Stimulated activated CD4-positive, alpha-beta T cell treated with anti-CD3 and anti-CD28 coated beads, Interleukin-4, amount 100 ng/mL, for 48 hours (primary cell): ENCODE data around the gene PBX3.
"Not testable (repeated sequence)": the region's sequence is repeated elsewhere in the genome, so short reads cannot be mapped to it uniquely, and the experiment has no call there.

Experiments used
- DNase-seq, 2 donors: peaks; one replicate each; pipeline ENCODE4 v3.0.0-alpha.2; 2020; ENCODE audit warnings: low read depth in 2 of 2

Gene PBX3

DNA sequence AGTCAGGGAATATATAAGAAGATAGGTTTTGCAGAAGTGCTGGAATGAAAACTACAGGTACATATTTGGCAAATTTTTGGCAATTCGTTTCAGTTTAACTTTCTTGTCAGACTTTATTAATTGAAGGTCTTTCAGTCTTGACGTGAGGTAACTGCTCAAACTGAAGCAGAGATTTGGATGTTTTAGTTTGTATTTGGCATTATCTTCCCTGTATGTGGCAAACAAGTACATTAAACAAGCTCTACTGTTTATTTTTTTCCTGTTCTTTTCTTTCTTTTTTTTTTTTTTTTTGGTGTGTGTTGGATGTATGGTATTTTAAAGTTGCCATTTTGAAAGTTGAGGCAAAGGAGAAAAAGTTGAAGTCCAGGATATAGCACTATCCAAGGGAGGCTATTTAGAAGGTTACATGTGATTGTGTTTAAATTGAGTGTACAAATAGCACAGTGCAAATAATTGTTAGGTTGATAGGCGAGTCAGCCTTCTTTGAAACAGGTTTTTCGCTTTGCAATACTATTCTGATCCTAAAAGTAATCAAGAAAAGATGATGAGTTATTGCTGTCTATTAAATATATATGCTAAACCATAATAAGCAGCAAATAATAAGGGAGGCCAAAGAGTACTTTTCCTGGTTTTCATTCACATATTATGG lies 2.2 kb downstream of the PBX3 start:
- DNase-seq: no peak

DNA sequence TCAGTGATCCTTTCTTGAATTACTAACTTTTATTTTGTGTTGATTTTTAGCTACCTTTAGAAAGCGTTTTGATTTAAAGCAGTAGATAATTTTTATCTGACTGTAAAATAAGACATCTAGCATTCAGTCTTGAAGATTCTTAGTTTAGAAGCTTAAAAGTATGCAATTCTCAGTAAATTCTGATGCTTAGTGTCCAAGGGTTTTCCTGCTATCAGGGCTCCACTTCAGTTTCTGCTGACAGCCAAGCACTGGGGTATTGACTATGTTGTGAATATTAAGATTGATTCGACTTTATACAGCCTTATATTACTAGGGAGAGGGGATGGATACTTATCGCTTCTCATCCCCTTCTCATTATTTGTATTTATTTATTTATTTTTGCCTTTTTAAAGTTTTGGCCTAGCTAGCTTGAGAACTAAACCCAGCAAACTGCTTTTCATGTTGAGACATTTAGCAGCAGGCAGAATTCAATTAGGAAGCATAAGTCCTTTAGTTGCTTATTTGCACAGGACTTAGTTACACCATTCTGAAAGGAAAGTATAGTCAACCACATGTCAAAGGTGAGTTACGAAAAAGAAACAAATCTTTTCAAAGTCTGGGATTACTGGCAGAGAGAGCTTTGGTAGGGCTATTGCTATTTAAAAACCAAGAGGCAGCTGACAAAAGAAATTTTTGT lies 2.9 kb downstream of the PBX3 start:
- no peak for DNase-seq

DNA sequence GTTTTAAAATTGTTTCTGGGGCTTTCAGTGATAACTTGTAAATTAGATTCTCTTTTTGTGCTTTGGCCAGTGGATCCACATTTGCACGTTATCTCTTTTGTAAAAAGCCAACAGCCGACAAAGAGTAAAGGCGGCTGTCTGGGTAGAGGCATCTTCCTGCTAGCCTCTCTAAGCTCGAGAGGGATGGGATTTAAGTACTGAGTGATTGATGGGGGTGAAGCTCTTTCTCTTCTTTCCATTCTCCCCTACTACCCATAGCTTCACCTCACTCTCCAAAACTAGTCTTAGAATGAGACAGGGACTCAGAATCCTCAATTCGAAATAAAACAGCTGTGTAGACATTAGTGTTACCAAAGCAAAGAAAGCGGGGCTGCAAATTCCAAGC lies 3.4 kb downstream of the PBX3 start:
- no peak for DNase-seq

DNA sequence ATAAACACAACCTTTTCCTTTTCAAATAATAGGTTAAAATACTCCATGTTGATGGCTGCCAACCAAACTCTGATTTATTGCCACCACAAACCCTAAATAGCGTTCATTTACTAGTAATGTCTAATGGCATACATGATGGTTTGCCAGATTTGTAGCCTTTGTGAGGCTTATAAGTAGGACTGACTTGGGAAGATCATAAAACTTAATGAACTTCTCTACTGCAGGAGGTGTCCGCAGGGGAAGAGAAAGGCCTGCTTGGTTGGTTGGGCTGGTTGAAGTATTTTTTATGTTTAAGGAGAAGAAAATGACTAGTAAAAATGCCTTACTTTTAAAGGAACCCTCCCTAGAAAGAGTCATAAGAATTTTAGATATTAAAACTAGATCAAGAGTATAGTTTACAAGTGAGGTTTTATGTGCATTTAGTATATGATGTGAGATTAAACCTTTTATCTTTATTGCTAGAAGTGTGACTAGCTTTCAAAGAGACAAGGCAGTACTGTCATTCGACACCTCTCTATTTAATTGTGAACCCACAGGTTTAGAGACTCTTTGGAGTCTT lies 5.0 kb downstream of the PBX3 start:
- DNase-seq: no peak

DNA sequence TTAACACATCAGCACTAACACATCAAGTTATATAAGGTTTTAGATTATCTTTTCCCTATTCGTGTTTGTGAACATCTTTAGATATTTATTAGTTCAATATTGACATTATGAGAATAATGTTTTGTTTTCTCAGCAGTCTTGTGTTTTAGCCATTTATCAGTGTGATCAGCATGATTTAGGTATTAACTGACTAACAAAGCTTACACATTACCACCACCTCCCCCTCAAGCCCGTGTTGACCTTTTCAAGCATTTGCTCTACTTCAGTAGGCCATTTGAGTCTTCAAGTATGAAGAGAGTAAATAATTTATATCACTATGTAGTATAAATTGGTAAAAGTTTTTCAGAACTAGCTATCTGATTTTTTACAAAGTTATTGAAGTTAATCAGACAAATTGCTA lies 6.9 kb downstream of the PBX3 start:
- DNase-seq: no peak

DNA sequence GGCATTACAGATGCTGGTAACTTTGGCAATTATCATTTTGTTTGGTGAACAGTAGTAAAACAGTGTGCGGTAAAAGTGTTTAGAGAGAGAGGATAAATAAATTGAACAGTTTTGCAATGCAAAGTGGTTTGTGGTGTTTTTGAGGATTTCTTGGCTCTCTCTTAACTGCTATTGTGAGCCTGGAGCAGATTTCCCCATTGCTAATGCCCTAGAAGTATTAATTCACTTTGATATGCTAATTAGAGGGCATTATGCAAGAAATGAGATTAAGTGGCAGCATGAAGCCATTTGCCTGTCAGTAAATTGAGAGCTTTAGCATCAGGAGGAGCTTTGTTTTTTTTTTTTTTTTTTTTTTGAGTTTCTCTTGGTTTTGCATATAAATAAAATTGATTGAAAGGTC lies 8.2 kb downstream of the PBX3 start:
- DNase-seq: no peak

DNA sequence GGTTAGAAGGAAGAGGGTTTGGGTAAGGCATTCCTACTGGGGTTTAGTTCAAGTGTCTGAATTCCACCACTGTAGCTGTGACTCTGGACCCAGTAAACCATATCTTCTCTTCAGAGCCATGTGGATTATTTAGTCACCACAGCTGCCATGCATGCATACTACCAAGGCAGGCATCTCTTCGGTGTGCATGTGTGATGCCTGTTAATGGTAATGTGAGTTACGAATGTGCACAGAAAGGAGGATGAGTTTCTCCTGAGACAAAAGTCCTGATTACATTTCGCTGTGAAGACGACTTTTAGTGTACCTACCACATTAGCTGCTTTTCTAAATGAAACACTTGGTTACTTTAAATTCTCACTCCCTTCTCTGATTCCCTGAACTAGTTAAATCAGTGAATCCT lies 9.3 kb downstream of the PBX3 start:
- no peak for DNase-seq

DNA sequence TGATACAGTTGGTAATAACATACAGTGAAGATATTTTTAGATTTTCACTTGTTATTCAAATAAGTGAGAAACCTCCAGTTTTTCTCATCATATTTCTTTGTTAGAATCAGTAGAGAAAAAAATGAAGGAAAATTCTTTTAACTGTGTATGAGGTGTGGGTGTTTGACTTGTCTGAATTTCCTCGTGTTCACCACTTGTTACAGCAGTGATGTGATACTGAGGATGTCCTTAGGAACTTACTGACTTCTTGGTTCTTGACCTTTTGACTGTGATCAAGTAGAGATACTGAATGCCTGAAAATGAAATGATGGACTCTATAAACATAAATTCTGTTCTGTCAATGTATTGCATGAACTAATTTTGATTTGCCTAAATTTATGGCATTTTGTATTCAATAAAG lies 10.7 kb downstream of the PBX3 start:
- no peak for DNase-seq

DNA sequence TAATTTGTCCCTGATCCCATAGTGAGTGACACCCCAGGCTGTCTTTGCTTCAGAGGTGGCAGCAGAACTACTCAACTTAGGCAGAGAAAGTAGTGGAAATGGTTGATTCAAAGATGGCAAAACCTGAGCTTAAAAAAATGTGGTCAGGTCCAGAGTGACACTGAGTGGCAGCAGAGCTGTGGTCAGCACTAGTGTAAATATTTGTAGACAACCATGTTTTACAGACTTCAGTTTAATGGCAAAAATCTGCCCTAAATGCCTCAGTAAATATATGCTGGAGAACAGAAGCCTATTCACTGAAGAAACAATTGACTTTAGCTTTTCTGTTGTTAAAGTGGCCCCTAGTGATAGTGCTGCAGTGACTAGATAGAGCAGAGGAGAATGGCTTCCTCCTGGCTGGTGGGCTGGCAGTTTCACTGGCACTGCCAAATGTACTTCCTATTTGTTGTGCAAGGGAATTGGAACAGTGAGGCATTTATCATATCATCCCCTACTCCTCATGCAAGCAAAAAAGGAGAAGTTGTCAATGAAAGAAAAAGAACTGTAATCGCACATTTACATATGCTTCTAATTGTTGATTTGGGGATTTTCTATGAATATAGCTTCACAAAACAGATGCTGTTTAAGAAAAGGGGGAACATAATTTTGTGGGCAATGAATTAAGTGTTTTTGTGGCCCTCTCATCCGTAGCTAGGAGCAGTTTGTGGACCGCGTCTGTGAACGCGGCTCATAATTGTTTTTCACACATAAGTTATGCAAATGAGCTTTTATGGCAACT lies 12.0 kb downstream of the PBX3 start:
- DNase-seq: no peak

DNA sequence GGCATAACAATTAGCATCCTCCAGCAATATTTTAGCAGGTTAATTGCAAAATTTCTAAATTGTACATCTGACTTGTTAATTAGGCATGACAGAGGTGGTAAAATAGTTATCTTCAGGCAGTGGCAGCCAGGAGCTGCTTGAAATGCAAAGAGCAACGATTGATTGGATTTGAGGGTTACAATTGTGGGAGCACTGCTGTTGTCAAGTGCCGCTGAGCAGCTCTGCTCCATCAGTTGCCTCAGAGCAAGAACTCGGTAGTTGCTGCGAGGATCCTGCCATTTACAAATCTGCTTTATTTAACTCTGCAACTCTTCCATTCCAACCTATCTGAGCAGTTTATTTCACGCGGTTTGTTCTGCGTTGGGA lies 12.6 kb downstream of the PBX3 start:
- DNase-seq: no peak

DNA sequence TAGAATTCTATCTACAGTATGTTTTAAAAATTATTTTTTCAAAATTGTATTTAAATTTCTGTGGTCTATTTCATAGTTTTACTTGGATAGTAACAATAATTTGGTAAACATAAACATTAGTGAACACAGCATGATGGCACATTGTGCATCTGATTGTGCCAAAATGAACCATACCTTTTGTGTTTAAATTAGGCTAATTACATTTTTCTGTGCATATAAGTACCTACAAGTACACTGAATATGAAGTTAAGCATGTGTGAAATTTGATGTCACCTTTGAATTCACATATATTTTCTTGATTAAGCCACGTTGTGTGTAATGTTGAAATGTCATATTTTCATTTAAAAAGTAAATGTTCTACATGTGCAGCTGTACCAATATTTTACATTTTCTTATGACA lies 13.4 kb downstream of the PBX3 start:
- DNase-seq: no peak

DNA sequence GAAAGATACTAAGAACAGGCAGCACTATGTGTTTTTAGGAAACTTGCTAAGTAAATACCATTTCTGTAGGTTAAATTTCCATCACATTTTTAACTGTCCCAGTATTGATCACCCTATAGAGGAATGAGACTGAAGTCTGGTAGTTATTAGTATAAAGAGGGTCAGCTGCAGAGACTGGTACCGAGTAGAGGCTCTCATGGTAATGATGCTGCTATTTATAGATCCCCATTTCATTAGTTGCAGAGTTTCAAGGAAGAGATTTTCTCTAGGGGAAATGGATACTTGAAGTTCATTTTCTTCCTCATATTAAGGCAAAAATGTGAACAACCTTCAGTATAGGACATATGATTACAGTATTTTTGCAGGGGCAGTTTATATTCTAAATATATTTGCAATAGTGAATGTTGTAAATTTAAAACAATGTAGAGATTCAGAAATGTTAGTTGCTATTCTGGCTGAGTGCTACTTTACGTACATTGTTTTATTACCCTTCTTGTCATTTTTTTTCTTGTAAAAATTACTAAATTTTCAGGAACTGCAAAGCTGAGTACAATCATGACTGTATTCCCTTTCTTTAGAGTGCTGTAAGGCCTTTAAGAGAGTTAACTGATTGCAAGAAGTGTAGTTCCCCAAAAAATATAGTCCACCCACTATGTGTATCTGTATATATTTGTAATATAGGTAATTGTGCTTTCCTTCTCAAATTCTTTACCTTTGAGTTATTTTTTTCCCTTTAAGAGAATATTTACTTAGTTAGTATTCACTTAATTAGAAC lies 14.7 kb downstream of the PBX3 start:
- no peak for DNase-seq

DNA sequence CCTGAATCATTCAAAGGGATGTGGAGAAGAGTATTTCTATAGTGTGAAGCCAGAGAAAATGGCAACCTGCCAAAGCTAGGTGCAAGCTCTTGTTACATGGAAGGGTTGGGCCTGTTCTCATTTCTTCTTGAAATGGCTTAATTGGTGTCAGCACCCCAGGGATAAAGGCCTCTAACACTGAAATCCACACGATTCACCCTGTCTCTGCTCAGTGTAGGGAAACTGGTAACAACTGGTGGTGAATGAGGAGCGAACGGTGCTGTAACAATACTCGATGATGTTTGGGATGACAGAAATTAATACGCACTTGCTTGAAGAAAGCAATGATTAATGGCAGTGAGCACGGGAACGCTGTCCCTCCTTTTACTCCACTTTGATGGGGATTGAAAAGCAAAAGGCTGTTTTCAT lies 16.2 kb downstream of the PBX3 start:
- no peak for DNase-seq

DNA sequence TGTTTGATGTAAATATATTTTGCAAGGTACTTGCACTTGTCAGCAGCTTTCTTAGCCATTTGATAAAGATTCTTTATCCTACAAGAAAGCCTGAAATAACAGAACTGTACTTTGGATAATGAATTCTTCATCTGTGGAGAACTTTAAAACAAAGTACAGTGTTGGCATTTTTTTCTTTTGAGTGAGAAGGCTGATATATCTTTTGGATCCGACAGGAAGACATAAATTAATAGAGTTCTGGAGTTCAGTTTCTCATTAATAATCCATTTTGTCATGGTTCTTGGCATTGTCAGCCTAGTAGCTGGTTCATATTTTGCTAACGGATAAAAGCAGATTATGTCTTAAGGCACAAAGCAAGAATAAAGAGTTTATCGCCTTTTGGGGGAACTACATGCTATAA lies 17.0 kb downstream of the PBX3 start:
- DNase-seq: no peak

DNA sequence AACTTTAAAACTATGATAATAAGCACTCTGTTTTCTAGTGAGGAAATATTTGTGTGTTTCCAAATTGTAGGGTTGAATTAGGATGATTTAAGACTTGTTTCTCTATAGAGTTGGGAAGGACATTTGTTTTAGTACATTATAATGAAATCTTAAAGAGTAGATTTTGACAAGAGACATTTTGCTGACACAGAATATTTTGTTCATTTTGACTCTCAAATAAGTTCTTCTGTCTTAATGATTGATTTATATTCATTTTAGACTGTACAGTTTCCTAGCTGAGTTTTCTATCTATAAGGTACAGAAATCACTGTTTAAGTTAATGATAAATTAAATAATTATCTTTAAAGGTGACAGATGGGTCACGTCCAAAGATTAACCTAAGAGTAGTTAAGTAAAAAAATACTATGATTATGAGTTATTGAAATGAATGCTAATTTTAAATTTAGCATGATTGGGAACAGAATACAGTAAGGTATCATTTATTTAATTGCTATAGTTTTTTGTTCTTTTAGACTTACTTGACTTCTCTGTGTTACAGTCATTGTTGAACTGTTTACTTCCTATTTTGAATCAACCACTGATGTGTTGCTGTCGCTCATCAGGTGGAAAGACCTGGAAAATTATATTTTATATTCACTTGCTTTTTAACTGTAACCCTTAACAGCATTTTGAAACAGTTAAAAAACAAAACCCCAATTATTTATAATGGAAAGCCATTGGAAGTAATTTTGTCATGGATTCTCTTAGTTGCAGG lies 19.5 kb downstream of the PBX3 start:
- DNase-seq: no peak

DNA sequence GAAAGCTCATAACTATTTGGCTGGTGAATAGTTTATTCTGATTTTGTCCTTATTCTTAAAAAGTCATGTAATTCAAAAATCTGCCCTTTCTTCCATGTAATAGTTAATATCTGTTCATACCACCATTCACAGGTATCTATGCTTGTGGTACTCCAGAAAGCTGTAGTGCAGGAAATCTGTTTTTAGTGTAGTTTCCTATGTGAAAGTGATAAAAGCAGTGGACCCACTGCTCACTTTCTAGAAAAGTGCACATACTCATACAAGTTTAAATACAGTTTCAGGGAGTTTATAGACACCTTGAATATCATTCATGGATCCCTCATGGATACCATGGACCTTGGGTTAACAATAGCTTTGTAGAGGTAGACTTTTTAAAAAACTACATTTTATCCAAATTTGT lies 20.2 kb downstream of the PBX3 start:
- no peak for DNase-seq

DNA sequence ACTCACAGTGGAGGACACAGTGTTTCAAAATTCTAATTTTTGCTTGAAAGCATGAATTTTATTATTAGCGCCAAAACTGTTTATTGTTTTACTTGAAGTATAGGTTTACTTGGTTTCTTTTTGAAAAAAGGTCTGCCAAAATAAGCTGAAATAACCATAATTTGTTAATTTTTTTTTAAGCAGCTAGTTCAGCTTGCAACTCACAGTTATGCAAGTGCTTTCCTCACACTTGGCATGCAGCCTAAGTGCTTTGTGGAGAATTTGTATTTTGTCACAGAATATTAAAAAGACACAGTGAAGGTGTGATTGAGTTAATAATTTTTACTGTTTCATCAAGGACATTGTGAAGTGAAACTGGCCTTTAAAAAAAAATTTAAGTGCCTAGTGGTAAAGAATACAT lies 21.6 kb downstream of the PBX3 start:
- DNase-seq: no peak

DNA sequence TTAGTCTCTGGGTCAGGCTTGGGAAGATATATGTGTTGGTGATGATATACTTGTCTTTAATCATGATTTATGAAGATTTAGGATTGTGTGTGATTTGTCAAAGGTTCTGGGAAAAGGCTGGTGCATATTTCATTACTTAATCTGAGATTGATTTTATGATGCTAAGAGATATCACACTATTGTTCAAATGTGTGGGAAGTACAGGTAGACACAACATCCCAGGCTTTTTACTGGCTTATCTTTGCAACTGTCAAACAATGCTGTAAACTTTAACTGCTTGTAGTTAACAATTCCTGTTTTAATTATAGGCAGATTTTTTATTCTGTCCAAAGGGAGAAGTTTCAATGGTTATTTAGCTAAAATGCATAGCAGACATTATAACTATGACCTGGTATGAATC lies 23.9 kb downstream of the PBX3 start:
- no peak for DNase-seq

DNA sequence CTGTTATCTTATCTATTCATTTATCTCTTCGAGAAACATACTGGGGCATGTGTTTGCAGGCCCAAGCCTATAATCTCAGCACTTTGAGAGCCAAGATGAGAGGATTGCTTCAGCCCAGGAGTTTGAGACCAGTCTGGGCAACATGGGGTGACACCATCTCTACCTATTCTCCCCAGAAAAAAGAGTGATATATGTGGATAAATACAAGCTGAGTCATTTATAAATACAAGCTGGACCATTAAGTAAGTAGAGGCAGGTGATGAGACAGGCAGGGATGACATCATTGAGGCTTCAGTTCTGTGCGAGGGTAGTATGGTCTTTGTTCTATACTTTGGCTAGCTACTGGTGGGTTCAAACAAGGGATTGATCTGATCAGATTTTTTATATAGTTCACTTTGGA lies 25.6 kb downstream of the PBX3 start:
- DNase-seq: no peak

DNA sequence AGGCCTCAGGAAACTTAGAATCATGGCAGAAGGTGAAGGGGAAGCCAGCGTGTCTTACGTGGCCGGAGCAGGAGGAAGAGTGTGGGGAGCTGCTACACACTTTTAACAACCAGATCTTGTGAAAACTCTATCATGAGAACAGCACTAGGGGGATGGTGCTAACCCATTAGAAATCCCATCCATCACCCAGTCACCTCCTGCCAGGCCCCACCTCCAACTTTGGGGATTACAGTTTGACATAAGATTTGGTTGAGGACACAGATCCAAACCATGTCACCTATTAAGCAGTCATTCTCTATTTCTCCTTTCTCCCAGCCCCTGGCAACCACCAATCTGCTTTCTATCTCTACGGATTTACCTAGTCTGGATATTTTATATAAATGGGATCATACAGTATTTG lies 26.9 kb downstream of the PBX3 start:
- no peak for DNase-seq

DNA sequence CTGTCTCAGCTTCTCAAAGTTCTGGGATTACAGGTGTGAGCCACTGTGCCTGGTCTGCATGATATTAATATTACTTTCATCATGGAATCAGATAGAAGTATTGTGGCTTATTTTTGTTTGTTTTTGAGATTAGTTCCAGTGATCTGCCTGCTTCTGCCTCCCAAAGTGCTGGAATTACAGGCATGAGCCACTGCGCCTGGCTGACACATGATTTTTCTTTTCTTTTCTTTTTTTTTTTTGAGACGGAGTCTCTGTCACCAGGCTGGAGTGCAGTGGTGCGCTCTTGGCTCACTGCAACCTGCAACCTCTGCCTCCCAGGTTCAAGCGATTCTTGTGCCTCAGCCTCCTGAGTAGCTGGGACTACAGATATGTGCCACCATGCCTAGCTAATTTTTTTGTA lies 29.6 kb downstream of the PBX3 start:
- not testable (repeated sequence) for DNase-seq
